Measurements from ENCODE around the gene LMAN1L.

- TF ChIP-seq CTCF (IDR thresholded peaks at IDR 0.05; ENCODE audit: low read depth, low read length, poor library complexity, severe bottlenecking) = no peak
- no peak for TF ChIP-seq EZH2phosphoT487 (IDR thresholded peaks at IDR 0.05; ENCODE audit: borderline replicate concordance, low read length)
Measured at GRCh38 chr15:74843445-74843828, 30.8 kb downstream of the LMAN1L start.

Measured in DOHH2 (cell line).